Endothelial cell of umbilical vein (primary cell): ENCODE measurements around the gene TNS4.

ENCODE experiments used
- EZH2 ChIP-seq: IDR thresholded peaks from 2 replicates; pipeline ENCODE4 v1.6.1; 2012; ENCODE audit warnings: borderline replicate concordance, low read depth, mild to moderate bottlenecking, moderate library complexity, low read length, inconsistent platforms; ENCODE audit not compliant: severe bottlenecking
- GATA2 ChIP-seq: IDR thresholded peaks from 2 replicates; pipeline ENCODE4 v1.7.0; 2011; ENCODE audit warnings: low read depth, mild to moderate bottlenecking, moderate library complexity, mixed read lengths, low read length; ENCODE audit not compliant: insufficient read length, insufficient read depth
- MYC ChIP-seq: IDR thresholded peaks from one replicate; pipeline ENCODE4 v1.6.1; 2011; ENCODE audit warnings: mild to moderate bottlenecking, low read depth, low read length
- POLR2A ChIP-seq: IDR thresholded peaks from 2 replicates; pipeline ENCODE4 v1.6.1; 2012; ENCODE audit warnings: low read depth, mild to moderate bottlenecking, control low read depth, low read length
- POLR2AphosphoS5 ChIP-seq: IDR thresholded peaks from 2 replicates; pipeline ENCODE4 v1.6.1; 2012; ENCODE audit warnings: low read depth, mild to moderate bottlenecking, control low read depth, low read length, moderate library complexity; ENCODE audit not compliant: insufficient read depth
- TF ChIP-seq, protein P1 (sequence below), 2 donors: IDR thresholded peaks; 1 replicate in 1 of 2; 2 replicates in 1 of 2; pipeline ENCODE4 v1.5.1; 2011; ENCODE audit warnings: low read length in 2 of 2, mild to moderate bottlenecking in 2 of 2, moderate library complexity in 2 of 2, control low read depth in 1 of 2, inconsistent platforms in 1 of 2, low read depth in 1 of 2; ENCODE audit not compliant: insufficient read depth in 1 of 2; ENCODE audit errors: extremely low read depth in 1 of 2

DNA sequence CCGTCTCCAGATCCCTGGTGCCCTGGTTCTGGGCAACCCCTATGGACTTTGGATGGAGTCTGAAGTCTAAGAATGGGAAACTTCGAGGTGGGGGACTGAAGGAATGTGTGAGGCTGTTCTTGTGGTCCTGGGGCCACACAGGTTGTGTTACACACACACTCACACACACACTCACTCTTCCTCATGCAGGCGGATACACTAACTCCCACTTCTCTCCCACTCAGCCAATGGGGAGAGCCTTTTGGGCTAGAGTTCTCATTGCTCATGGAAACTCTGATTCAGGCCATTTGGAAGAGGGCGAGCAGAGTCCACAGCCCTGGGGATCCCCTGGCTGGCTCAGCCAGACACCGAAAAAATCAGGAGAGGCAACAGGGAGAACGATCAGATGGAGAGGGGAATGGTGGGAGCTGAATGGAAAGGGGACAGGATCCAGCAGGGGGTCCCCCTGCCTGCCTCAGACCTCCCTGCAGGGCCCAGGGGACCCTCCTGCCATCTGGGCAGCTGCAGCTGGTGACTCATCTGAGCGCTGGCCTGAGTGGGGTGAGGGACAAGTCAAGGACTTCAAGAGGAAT lies 49.1 kb downstream of the TNS4 start:
- TF ChIP-seq, protein P1, sequence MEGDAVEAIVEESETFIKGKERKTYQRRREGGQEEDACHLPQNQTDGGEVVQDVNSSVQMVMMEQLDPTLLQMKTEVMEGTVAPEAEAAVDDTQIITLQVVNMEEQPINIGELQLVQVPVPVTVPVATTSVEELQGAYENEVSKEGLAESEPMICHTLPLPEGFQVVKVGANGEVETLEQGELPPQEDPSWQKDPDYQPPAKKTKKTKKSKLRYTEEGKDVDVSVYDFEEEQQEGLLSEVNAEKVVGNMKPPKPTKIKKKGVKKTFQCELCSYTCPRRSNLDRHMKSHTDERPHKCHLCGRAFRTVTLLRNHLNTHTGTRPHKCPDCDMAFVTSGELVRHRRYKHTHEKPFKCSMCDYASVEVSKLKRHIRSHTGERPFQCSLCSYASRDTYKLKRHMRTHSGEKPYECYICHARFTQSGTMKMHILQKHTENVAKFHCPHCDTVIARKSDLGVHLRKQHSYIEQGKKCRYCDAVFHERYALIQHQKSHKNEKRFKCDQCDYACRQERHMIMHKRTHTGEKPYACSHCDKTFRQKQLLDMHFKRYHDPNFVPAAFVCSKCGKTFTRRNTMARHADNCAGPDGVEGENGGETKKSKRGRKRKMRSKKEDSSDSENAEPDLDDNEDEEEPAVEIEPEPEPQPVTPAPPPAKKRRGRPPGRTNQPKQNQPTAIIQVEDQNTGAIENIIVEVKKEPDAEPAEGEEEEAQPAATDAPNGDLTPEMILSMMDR (IDR thresholded peaks at IDR 0.05; ENCODE audit: extremely low read depth in 1 of 2, insufficient read depth in 1 of 2, low read depth in 1 of 2, low read length in 2 of 2) = no peak
- no peak for TF ChIP-seq EZH2
- no peak for TF ChIP-seq POLR2AphosphoS5
- no peak for TF ChIP-seq GATA2
- TF ChIP-seq MYC = no peak
- TF ChIP-seq POLR2A = no peak
